AG04449 (cell line): ENCODE data around the gene LRRTM1.

ENCODE experiments used
- CTCF ChIA-PET: fragments of 350-600 bp; formaldehyde crosslinking; extraction: SDS; loops from one replicate; lab custom pipeline; 2021; ENCODE audit warnings: antibody characterized with exemption; lab: Yijun Ruan, JAX
- POLR2A ChIA-PET: fragments of 400-600, 350-600 bp; formaldehyde crosslinking; extraction: SDS; loops from one replicate; lab custom pipeline; 2020; ENCODE audit warnings: antibody characterized with exemption, inconsistent platforms; lab: Yijun Ruan, JAX
- DNase-seq: peaks from one replicate; pipeline ENCODE4 v3.0.0-alpha.2; 2010; ENCODE audit warnings: low read depth, low spot score
- H3K4me3 ChIP-seq: 2 replicates; pipeline ENCODE4 v1.5.1; 2011; ENCODE audit warnings: low read depth, mild to moderate bottlenecking, control low read depth, low read length
- TF ChIP-seq, protein P1 (sequence below): IDR thresholded peaks from one replicate; pipeline ENCODE4 v1.5.1; 2011; ENCODE audit warnings: mild to moderate bottlenecking, moderate library complexity, low read length, control low read depth, inconsistent platforms; ENCODE audit not compliant: insufficient read depth; ENCODE audit errors: missing control alignments

LRRTM1 gene

DNA sequence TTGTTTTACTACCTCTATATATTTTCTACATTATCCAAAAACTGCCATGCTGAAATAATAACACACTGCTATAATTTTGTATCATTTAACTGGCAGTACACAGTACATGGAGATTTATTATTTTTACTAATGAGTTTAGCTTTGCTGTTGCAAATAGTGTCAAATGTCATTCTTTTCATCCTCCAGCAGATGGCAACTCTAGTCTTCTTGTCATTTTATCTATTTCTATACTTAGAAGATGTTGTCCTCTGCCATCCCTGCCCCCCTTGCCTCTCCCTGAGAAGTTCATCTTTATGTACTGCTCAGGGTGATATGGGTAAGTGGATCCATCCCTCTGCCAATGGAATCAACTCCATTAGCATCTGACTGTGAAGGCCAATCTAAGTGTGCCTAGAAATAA lies 21.7 kb upstream of the LRRTM1 start:
- ChIA-PET POLR2A (no interaction called here), CTCF (interaction anchor here (0.9 to 7.2 kb wide), 8 partner anchors 14 to 253 kb away, joined by 3 to 240 read pairs (median 4); partner anchors contain the start of gene LRRTM1)
- TF ChIP-seq, protein P1, sequence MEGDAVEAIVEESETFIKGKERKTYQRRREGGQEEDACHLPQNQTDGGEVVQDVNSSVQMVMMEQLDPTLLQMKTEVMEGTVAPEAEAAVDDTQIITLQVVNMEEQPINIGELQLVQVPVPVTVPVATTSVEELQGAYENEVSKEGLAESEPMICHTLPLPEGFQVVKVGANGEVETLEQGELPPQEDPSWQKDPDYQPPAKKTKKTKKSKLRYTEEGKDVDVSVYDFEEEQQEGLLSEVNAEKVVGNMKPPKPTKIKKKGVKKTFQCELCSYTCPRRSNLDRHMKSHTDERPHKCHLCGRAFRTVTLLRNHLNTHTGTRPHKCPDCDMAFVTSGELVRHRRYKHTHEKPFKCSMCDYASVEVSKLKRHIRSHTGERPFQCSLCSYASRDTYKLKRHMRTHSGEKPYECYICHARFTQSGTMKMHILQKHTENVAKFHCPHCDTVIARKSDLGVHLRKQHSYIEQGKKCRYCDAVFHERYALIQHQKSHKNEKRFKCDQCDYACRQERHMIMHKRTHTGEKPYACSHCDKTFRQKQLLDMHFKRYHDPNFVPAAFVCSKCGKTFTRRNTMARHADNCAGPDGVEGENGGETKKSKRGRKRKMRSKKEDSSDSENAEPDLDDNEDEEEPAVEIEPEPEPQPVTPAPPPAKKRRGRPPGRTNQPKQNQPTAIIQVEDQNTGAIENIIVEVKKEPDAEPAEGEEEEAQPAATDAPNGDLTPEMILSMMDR, result peak; percentile 24
- no peak for DNase-seq
- H3K4me3 ChIP-seq, result no peak overlapping the region

DNA sequence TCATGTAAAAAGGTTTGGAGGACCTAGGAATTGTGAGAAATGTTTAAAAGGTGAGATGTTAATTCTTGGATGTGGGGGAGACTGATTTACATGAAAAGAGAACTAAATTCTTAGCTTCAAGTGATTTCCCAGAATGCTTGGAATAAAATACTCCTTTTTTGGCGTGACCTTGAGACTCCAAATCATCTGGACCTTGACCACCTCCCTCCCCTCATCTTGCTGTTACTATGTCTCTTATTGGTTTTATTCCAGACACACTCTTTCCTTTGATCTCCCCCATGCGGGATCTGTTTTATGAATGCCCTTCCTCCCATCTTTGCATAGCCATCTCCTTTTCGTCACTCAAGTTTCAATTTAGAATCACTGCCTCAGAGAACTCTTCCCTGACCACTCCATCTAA lies 20.0 kb upstream of the LRRTM1 start:
- ChIA-PET CTCF (interaction anchor here (1.5 to 7.2 kb wide), 3 partner anchors 15 to 175 kb away, joined by 4 to 240 read pairs (median 5); no protein-coding TSS in a partner anchor), POLR2A (no interaction called here)
- H3K4me3 ChIP-seq, result no peak overlapping the region
- TF ChIP-seq, protein P1, result no peak
- DNase-seq, result no peak

DNA sequence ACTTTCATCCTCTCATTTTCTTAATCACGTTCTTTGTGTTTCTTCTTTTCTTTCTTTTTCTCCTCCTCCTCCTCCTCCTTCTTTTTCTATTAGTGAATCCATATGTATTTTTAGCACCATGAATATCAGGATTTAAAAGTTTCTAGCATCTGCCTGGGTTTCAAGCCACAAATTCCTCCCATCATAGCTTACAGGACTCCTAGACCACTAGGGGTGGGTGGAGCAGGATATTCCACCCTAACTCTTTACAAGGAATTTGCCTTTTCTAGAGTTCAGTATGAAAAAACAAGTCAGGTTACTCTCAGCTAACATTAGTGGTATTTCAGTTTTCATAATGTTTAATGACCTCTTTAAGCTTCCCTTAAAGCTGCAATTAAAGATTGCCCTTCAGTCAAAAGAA lies 19.1 kb upstream of the LRRTM1 start:
- ChIA-PET POLR2A (no interaction called here), CTCF (interaction anchor here (2.1 to 7.2 kb wide), 2 partner anchors 30 to 176 kb away, joined by 4 to 240 read pairs; no protein-coding TSS in a partner anchor)
- TF ChIP-seq, protein P1, result no peak
- H3K4me3 ChIP-seq, result no peak overlapping the region
- DNase-seq, result no peak

DNA sequence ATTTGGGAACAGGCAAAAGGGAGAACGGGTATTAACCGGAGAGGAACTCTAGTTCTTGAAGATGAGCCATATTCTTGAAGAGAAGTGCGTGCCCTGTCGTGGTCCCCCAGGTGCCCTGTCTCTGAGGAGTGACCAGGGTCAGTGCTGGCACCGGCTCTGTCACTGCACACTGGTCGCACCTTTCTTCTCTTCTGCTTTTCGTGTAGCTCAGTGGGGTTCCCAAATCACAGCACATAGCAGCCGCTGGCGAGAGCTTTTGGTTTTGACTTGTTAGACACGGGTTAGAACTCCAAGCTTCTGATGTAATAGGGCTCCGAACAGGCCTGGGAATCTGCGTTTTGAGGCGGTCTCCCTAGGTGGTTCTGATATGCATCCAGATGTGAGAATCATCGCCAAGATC lies 18.4 kb upstream of the LRRTM1 start:
- ChIA-PET POLR2A (no interaction called here), CTCF (interaction anchor here (7.2 kb wide), 1 partner anchor 177 kb away, joined by 240 read pairs; no protein-coding TSS in a partner anchor)

DNA sequence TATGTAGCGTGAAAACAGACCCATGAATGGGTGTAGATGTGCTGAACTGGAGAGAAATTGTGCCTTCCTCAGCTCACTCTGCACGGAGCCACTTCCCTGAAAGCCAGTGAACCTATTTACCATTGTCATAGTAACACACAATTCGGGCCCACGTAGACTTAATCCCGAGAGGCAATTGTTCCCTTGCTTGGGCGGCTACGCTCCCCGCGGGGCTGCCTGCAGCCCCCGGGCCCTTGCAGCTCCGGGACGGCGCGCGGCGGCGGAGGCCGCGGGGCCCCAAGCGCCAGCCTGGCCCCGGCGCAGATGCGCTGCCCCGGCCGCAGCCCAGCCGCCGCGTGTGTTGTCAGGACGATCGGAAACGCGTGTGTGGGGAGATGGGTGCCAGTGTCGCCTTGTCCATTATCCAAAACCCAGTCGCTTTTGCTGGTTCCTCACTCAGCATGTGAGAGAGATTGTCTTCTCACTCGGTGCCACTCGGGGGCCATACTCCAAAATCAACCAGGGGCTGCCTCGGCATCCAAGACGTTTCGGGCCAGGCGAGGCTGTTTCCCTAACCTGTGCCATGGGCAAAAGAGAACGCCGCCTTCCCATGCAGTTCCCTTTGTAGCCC lies 17.9 kb upstream of the LRRTM1 start:
- CTCF ChIA-PET, result interaction anchor here (1.5 to 7.2 kb wide), 2 partner anchors 177 to 249 kb away, joined by 3 to 240 read pairs; no protein-coding TSS in a partner anchor
- no peak overlapping the region for H3K4me3 ChIP-seq
- DNase-seq, result no peak
- POLR2A ChIA-PET, result no interaction called here
- TF ChIP-seq, protein P1, result no peak

More for the DNA sequence above, 18.4 kb upstream of the LRRTM1 start:
- no peak overlapping the region for H3K4me3 ChIP-seq
- DNase-seq, result no peak
- TF ChIP-seq, protein P1, result no peak

DNA sequence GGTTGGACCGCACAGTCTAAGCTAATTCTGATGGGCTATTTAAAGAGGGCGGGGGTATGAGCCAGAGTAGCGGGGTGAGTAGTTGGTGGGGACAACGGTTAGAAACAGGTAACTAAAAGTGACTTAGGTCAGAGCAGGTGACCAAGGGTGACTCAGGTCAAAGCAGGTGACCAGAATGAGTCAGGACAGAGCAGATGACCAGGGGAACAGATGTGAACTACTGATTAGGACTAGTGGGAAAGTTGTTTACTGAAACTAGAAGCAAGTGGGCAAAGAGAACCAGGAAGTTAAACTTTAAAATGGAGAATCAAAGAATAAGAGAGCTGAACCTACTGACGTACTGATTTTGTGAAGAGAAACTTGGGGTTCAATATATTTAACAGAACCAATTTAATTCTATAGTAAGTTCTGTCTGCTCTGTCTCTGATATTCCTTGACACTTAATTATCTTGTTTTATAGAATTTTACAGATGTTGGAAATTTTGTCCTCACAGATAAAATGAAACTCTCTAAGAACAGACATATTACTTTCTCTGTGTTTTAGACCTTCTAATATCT lies 7.8 kb upstream of the LRRTM1 start:
- no peak for DNase-seq
- TF ChIP-seq, protein P1, result no peak
- H3K4me3 ChIP-seq, result no peak overlapping the region
- ChIA-PET POLR2A (no interaction called here), CTCF (no interaction called here)
